Spinal cord (tissue), 10 donors: ENCODE data around the gene KSR2. TPM values are rescaled to one million over a fixed set of nuclear protein-coding genes. Genes with fewer than 3 reads are reported as not detected.
"Not testable (repeated sequence)": the region's sequence is repeated elsewhere in the genome, so short reads cannot be mapped to it uniquely, and the experiment has no call there.

Experiments
- DNase-seq, 6 donors: peaks; one replicate each; pipeline versions ENCODE4 v3.0.0 to v3.0.0-alpha.2; 2013 to 2015; ENCODE audit warnings: low spot score in 6 of 6, low read depth in 4 of 6
- H3K27ac ChIP-seq: one replicate; pipeline ENCODE4 v1.5.1; 2013; ENCODE audit warnings: low read depth, low read length, control low read depth
- H3K27me3 ChIP-seq: one replicate; pipeline ENCODE4 v1.6.1; 2013; ENCODE audit warnings: low read length; ENCODE audit not compliant: control insufficient read depth, insufficient read depth
- H3K36me3 ChIP-seq: one replicate; pipeline ENCODE4 v1.6.1; 2013; ENCODE audit warnings: low read length; ENCODE audit not compliant: control insufficient read depth, insufficient read depth
- H3K4me1 ChIP-seq: one replicate; pipeline ENCODE4 v1.6.1; 2013; ENCODE audit warnings: low read length; ENCODE audit not compliant: control insufficient read depth, insufficient read depth
- H3K4me3 ChIP-seq: one replicate; pipeline ENCODE4 v1.5.1; 2013; ENCODE audit warnings: low read depth, low read length, control low read depth
- H3K9me3 ChIP-seq: one replicate; pipeline ENCODE4 v1.6.1; 2013; ENCODE audit warnings: low read length; ENCODE audit not compliant: control insufficient read depth, insufficient read depth
- WGBS: methylation state at CpG from one replicate; pipeline ENCODE4 v1.1.5; 2013; ENCODE audit warnings: missing lambda C conversion rate; ENCODE audit not compliant: insufficient coverage; 5-methylcytosine and 5-hydroxymethylcytosine counted together
- polyA plus RNA-seq, 2 donors: library from polyadenylated mRNA; unstranded; fragments of 120-200 nt; gene quantifications; one replicate each; pipeline ENCODE4 v1.2.1, GENCODE V29; 2013; ENCODE audit not compliant: insufficient read length in 2 of 2
- total RNA-seq, 2 donors: library from RNA; depleted of rRNA in 1 of 2; stranded (reverse); fragments of 120-200 nt in 1 of 2; fragments of >200 nt in 1 of 2; gene quantifications; one replicate each; pipeline versions ENCODE4 v1.2.3 to v1.2.4, GENCODE V29; 2013 to 2014
- donor health status: healthy.

KSR2 gene
- total and polyA plus RNA-seq, 4 donors = 2.5 to 10.0 (median 5.6) TPM

GRCh38 chr12:117872546-117873169 is 96.1 kb downstream of the KSR2 start:
- H3K27ac ChIP-seq = no peak overlapping the region
- peak in 2 of 6 donors; percentile 21 to 52 for DNase-seq
- H3K36me3 ChIP-seq = no peaks in the 10 kb centered on the region
- peaks cover 26% of the 10 kb centered on the region for H3K4me1 ChIP-seq
- no peaks in the 10 kb centered on the region for H3K9me3 ChIP-seq
- no peaks in the 10 kb centered on the region for H3K27me3 ChIP-seq
- WGBS = 39% methylated on average over 7 of the region's 7 CpGs
- H3K4me3 ChIP-seq = no peak overlapping the region

- peak in 1 of 6 donors; percentile 18 for DNase-seq
- 64% methylated on average over 6 of the region's 8 CpGs for WGBS
- Histone ChIP-seq H3K4me1 (peaks cover 10% of the 10 kb centered on the region), H3K9me3 (no peaks in the 10 kb centered on the region), H3K36me3 (no peaks in the 10 kb centered on the region), H3K4me3 (no peak overlapping the region), H3K27ac (no peak overlapping the region), H3K27me3 (no peaks in the 10 kb centered on the region)
These were observed 99.2 kb downstream of the KSR2 start for GRCh38 chr12:117869551-117869950.

- no peak overlapping the region for H3K27ac ChIP-seq
- 73% methylated on average over 5 of the region's 5 CpGs for WGBS
- H3K4me3 ChIP-seq = no peak overlapping the region
- DNase-seq = no peak
- no peaks in the 10 kb centered on the region for H3K36me3 ChIP-seq
- H3K27me3 ChIP-seq = no peaks in the 10 kb centered on the region
- no peaks in the 10 kb centered on the region for H3K9me3 ChIP-seq
- H3K4me1 ChIP-seq = peaks cover 2% of the 10 kb centered on the region
These were observed 101.4 kb downstream of the KSR2 start for GRCh38 chr12:117867348-117867747.

GRCh38 chr12:117865505-117865904 is 103.3 kb downstream of the KSR2 start:
- H3K27me3 ChIP-seq = no peaks in the 10 kb centered on the region
- 92% methylated on average over 2 of the region's 3 CpGs for WGBS
- DNase-seq = no peak

GRCh38 chr12:117863002-117863709 is 105.6 kb downstream of the KSR2 start:
- H3K27me3 ChIP-seq = no peaks in the 10 kb centered on the region
- WGBS = 90% methylated on average over 8 of the region's 10 CpGs
- H3K27ac ChIP-seq = no peak overlapping the region
- H3K4me3 ChIP-seq = no peak overlapping the region
- H3K9me3 ChIP-seq = no peaks in the 10 kb centered on the region
- no peaks in the 10 kb centered on the region for H3K4me1 ChIP-seq
- DNase-seq = no peak
- H3K36me3 ChIP-seq = peaks cover 4% of the 10 kb centered on the region

More at GRCh38 chr12:117865505-117865904, 103.3 kb downstream of the KSR2 start:
- no peak overlapping the region for H3K4me3 ChIP-seq
- no peaks in the 10 kb centered on the region for H3K36me3 ChIP-seq
- no peaks in the 10 kb centered on the region for H3K4me1 ChIP-seq
- no peak overlapping the region for H3K27ac ChIP-seq
- no peaks in the 10 kb centered on the region for H3K9me3 ChIP-seq

- Histone ChIP-seq H3K36me3 (peaks cover 4% of the 10 kb centered on the region), H3K27ac (no peak overlapping the region), H3K27me3 (no peaks in the 10 kb centered on the region), H3K4me3 (no peak overlapping the region), H3K4me1 (no peaks in the 10 kb centered on the region), H3K9me3 (no peaks in the 10 kb centered on the region)
- DNase-seq = no peak
These were observed 107.1 kb downstream of the KSR2 start for GRCh38 chr12:117861691-117862090.

- H3K4me3 ChIP-seq, DNase-seq, H3K27ac ChIP-seq, H3K9me3 ChIP-seq, H3K36me3 ChIP-seq, H3K27me3 ChIP-seq, H3K4me1 ChIP-seq: not testable (repeated sequence)
- WGBS = 88% methylated on average over 8 of the region's 13 CpGs
These were observed 108.0 kb downstream of the KSR2 start for GRCh38 chr12:117860787-117861290.

- no peak overlapping the region for H3K27ac ChIP-seq
- H3K36me3 ChIP-seq = peaks cover 4% of the 10 kb centered on the region
- no peak for DNase-seq
- H3K4me1 ChIP-seq = no peaks in the 10 kb centered on the region
- H3K4me3 ChIP-seq = no peak overlapping the region
- no peaks in the 10 kb centered on the region for H3K9me3 ChIP-seq
- no peaks in the 10 kb centered on the region for H3K27me3 ChIP-seq
- WGBS = 87% methylated on average over 13 of the region's 15 CpGs
These were observed 108.7 kb downstream of the KSR2 start for GRCh38 chr12:117860111-117860510.

- peaks cover 4% of the 10 kb centered on the region for H3K36me3 ChIP-seq
- H3K27me3 ChIP-seq = no peaks in the 10 kb centered on the region
- H3K27ac ChIP-seq = no peak overlapping the region
- no peaks in the 10 kb centered on the region for H3K4me1 ChIP-seq
- H3K9me3 ChIP-seq = no peaks in the 10 kb centered on the region
- peak in 2 of 6 donors; percentile 21 to 32 for DNase-seq
- H3K4me3 ChIP-seq = no peak overlapping the region
- WGBS = 73% methylated on average over 10 of the region's 13 CpGs
These were observed 110.9 kb downstream of the KSR2 start for GRCh38 chr12:117857632-117858612.
